PFSK-1 (cell line): ENCODE results near the gene BARHL2. TPM values are rescaled to one million over a fixed set of nuclear protein-coding genes. Genes with fewer than 3 reads are reported as not detected.

Source experiments
- FOXP2 ChIP-seq: optimal IDR thresholded peaks from 2 replicates; pipeline ENCODE3; 2011; ENCODE audit warnings: borderline replicate concordance, control low read depth, inconsistent platforms; ENCODE audit not compliant: insufficient read depth; ENCODE audit errors: extremely low read length, extremely low read depth
- POLR2AphosphoS5 ChIP-seq: IDR thresholded peaks from 2 replicates; pipeline ENCODE4 v1.6.1; 2012; ENCODE audit warnings: low read depth, mild to moderate bottlenecking, control low read depth, low read length, moderate library complexity
- REST ChIP-seq, 2 experiments: IDR thresholded peaks; 2 replicates each; pipeline versions ENCODE4 v1.6.1 to v1.8.0; 2011 to 2012; ENCODE audit warnings: low read depth in 2 of 2, low read length in 2 of 2, control low read depth in 1 of 2, inconsistent platforms in 1 of 2, mild to moderate bottlenecking in 1 of 2, moderate library complexity in 1 of 2; ENCODE audit not compliant: insufficient read depth in 1 of 2
- SIN3A ChIP-seq: IDR thresholded peaks from 2 replicates; pipeline ENCODE4 v1.6.1; 2012; ENCODE audit warnings: mild to moderate bottlenecking, low read length, moderate library complexity, borderline replicate concordance; ENCODE audit not compliant: insufficient read depth
- TAF1 ChIP-seq: IDR thresholded peaks from 2 replicates; pipeline ENCODE4 v1.6.1; 2012; ENCODE audit warnings: low read length, control low read depth, borderline replicate concordance; ENCODE audit not compliant: insufficient read depth
- polyA plus RNA-seq: library from polyadenylated mRNA; unstranded; fragments of >200 nt; gene quantifications from one replicate; pipeline ENCODE4 v1.2.1, GENCODE V29; 2012; ENCODE audit warnings: low read depth, missing spikeins; ENCODE audit not compliant: insufficient read length

BARHL2 gene
- not detected for polyA plus RNA-seq

DNA sequence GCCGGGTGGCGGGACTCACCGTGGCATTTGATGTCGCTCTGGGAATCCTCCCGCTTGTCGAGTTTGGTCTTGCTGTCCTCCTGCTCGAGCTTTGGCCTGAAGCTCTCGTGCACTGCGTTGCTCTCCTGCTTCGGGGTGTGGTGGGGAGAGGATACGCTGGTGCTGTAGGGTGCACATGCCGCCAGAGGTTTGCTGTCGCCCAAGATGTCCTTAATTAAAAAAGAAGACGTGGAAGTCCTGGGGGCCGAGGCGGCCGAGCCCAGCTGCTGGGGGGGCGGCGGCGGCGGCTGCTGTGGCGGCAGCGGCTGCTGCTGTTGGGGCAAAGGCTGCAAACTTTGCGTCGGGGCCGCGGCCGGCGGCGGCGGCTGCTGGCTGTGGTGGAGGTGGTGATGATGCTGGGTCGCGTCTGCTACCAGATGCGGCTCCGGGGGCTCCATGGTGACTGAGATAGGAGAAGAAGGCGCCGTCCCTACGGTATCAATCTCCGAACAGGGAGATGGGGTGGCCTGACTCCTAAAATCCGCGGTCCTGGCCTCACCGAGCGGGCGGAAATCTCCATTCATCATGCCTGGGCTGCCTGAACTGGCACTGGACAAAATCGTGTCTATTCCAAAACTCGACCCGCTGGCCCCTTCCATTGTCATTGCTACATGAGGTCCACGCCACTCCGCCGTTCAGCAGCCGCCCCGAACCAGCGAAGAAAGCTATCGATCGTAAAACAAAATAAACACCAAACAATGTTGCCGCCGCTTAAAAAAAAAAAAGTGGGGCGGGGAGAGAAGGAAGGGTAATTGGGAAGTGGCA, at the start of gene BARHL2:
Gene BARHL2 (minus strand): TSS at position 751 of the 804 bp plus-strand sequence. CDS start 107 bp downstream, at position 644.
- TF ChIP-seq TAF1 (no peak), REST (IDR thresholded peaks at IDR 0.05; ENCODE audit: insufficient read depth in 1 of 2, low read depth in 2 of 2, low read length in 2 of 2) (no peak), POLR2AphosphoS5 (no peak)

DNA sequence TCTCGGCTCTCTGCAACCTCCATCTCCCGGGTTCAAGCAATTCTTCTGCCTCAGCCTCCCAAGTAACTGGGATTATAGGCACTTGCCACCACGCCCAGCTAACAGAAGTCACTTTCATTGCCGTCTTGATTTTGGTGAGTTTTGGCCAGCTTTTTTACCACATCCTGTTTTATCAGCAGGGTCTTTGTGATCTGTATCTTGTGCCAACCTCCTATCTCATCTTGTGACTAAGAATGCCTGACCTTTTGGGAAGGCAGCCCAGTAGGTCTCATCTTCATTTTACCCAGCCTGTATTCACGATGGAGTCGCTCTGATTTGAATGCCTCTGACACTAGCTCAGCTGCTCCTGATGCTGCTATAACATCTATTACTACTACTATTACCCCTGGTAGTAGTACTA, 46.8 kb upstream of the BARHL2 start:
- TF ChIP-seq REST (IDR thresholded peaks at IDR 0.05; ENCODE audit: insufficient read depth in 1 of 2, low read depth in 2 of 2, low read length in 2 of 2) (no peak), TAF1 (no peak), FOXP2 (no peak), POLR2AphosphoS5 (no peak), SIN3A (no peak)

GRCh38 chr1:90763506-90763905, 46.4 kb upstream of the BARHL2 start:
- TF ChIP-seq TAF1 (no peak), REST (IDR thresholded peaks at IDR 0.05; ENCODE audit: insufficient read depth in 1 of 2, low read depth in 2 of 2, low read length in 2 of 2) (no peak), SIN3A (no peak), POLR2AphosphoS5 (no peak), FOXP2 (no peak)

- TF ChIP-seq POLR2AphosphoS5 (no peak), SIN3A (no peak), TAF1 (no peak), FOXP2 (no peak), REST (IDR thresholded peaks at IDR 0.05; ENCODE audit: insufficient read depth in 1 of 2, low read depth in 2 of 2, low read length in 2 of 2) (no peak)
These were observed 44.9 kb upstream of the BARHL2 start for GRCh38 chr1:90761781-90762589.
